ENCODE measurements around the gene SAMD5. TPM values are rescaled to one million over a fixed set of nuclear protein-coding genes. Genes with fewer than 3 reads are reported as not detected.

SAMD5 gene
- total RNA-seq, 1 donor from 2014 or later: 1.5 TPM

DNA sequence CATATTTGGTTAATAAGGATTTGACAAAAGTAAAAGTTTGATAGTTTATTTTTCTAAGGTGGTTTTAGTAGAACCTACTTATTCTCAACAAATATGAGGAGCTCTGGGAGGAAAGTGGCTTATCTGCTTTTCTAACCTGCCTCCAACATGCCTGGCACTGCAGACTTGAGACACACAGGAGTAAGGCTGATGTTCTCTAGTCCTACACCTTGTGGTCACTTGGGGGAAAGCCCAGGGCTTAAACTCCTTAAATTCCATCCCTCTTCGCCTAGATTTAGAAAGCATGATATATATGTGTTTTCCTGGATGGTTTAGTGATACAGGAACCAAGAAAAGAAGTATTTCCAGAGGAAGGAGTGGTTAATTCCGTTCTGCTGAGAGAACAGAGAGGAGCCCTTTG, 39.9 kb upstream of the SAMD5 start:
- Mint-ChIP-seq H3K36me3 (ENCODE audit: low read depth) (peaks cover 6% of the 10 kb centered on the region), H3K4me1 (no peaks in the 10 kb centered on the region), H3K27me3 (ENCODE audit: low read depth) (no peaks in the 10 kb centered on the region), H3K4me3 (no peak overlapping the region), H3K9me3 (peaks cover 10% of the 10 kb centered on the region), H3K27ac (ENCODE audit: unreplicated experiment) (no peak overlapping the region)
- DNase-seq (ENCODE audit: low read depth, low spot score): no peak
- TF ChIP-seq, protein P1, sequence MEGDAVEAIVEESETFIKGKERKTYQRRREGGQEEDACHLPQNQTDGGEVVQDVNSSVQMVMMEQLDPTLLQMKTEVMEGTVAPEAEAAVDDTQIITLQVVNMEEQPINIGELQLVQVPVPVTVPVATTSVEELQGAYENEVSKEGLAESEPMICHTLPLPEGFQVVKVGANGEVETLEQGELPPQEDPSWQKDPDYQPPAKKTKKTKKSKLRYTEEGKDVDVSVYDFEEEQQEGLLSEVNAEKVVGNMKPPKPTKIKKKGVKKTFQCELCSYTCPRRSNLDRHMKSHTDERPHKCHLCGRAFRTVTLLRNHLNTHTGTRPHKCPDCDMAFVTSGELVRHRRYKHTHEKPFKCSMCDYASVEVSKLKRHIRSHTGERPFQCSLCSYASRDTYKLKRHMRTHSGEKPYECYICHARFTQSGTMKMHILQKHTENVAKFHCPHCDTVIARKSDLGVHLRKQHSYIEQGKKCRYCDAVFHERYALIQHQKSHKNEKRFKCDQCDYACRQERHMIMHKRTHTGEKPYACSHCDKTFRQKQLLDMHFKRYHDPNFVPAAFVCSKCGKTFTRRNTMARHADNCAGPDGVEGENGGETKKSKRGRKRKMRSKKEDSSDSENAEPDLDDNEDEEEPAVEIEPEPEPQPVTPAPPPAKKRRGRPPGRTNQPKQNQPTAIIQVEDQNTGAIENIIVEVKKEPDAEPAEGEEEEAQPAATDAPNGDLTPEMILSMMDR (conservative IDR thresholded peaks at IDR 0.05): no peak

GRCh38 chr6:147479857-147480256, 28.6 kb upstream of the SAMD5 start:
- Mint-ChIP-seq H3K36me3 (ENCODE audit: low read depth) (peaks cover 7% of the 10 kb centered on the region), H3K4me3 (no peak overlapping the region), H3K4me1 (peaks cover 3% of the 10 kb centered on the region), H3K27ac (ENCODE audit: unreplicated experiment) (no peak overlapping the region), H3K27me3 (ENCODE audit: low read depth) (no peaks in the 10 kb centered on the region), H3K9me3 (peaks cover 14% of the 10 kb centered on the region)
- no peak for DNase-seq (ENCODE audit: low read depth, low spot score)
- TF ChIP-seq, protein P1 (conservative IDR thresholded peaks at IDR 0.05): no peak

GRCh38 chr6:147486683-147487082, 21.8 kb upstream of the SAMD5 start:
- TF ChIP-seq, protein P1 (conservative IDR thresholded peaks at IDR 0.05): no peak
- DNase-seq (ENCODE audit: low read depth, low spot score): no peak
- Mint-ChIP-seq H3K4me3 (no peak overlapping the region), H3K27me3 (ENCODE audit: low read depth) (no peaks in the 10 kb centered on the region), H3K4me1 (no peaks in the 10 kb centered on the region), H3K9me3 (peaks cover 6% of the 10 kb centered on the region), H3K27ac (ENCODE audit: unreplicated experiment) (no peak overlapping the region), H3K36me3 (ENCODE audit: low read depth) (no peaks in the 10 kb centered on the region)

DNA sequence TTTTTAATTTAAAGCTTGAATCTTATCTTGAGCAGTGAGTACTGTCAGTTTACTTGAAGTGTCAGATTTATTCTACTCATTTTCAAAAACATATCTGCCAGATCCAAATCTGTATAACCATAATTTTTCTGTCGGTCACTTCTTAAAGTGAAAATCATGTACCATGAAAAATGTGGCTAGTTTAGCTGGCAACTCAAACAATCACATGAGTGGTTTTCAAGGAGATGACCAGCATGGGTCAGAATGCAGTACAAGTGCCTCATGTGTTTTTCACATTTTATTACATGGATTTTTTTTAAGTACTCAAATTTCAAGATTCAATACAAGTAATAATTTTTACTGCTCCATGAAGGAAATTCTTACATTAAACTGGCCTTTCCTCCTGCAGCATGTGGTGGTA, 11.0 kb upstream of the SAMD5 start:
- no peaks in the 10 kb centered on the region for H3K36me3 Mint-ChIP-seq (ENCODE audit: low read depth)
- TF ChIP-seq, protein P1 (conservative IDR thresholded peaks at IDR 0.05): no peak
- no peak overlapping the region for H3K27ac Mint-ChIP-seq (ENCODE audit: unreplicated experiment)
- no peak for DNase-seq (ENCODE audit: low read depth, low spot score)
- no peak overlapping the region for H3K4me3 Mint-ChIP-seq
- no peaks in the 10 kb centered on the region for H3K27me3 Mint-ChIP-seq (ENCODE audit: low read depth)
- peaks cover 2% of the 10 kb centered on the region for H3K9me3 Mint-ChIP-seq
- H3K4me1 Mint-ChIP-seq: no peaks in the 10 kb centered on the region

- Mint-ChIP-seq H3K4me1 (peaks cover 38% of the 10 kb centered on the region), H3K27me3 (ENCODE audit: low read depth) (peaks cover 25% of the 10 kb centered on the region), H3K36me3 (ENCODE audit: low read depth) (no peaks in the 10 kb centered on the region), H3K4me3 (peak overlapping the region; percentile 61), H3K9me3 (peaks cover 2% of the 10 kb centered on the region), H3K27ac (ENCODE audit: unreplicated experiment) (peak overlapping the region; percentile 96)
- DNase-seq (ENCODE audit: low read depth, low spot score): no peak
- TF ChIP-seq, protein P1 (conservative IDR thresholded peaks at IDR 0.05): no peak
Observed at GRCh38 chr6:147503587-147503986, 4.9 kb upstream of the SAMD5 start.

DNA sequence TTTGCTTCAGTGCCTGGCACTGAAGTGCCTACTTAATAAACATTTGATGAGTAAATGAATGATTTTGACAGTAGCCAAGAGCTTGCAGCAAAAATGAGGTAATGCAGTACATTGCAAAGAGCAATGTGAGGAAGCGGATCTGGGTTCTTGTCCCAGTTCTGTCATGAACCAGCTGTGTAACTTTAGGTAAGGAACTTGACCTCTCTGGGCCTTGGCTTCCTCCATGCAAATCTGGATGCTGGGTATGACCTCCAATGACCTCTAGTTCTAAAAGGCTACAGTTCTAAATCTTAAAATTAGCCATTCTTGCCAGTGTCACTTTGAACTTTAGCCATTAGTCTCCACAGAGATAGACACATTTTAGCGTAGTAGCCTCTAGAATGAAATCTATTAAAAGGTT, 3.6 kb upstream of the SAMD5 start:
- peaks cover 42% of the 10 kb centered on the region for H3K4me1 Mint-ChIP-seq
- peak overlapping the region; percentile 64 for H3K4me3 Mint-ChIP-seq
- no peak for DNase-seq (ENCODE audit: low read depth, low spot score)
- no peaks in the 10 kb centered on the region for H3K36me3 Mint-ChIP-seq (ENCODE audit: low read depth)
- no peaks in the 10 kb centered on the region for H3K9me3 Mint-ChIP-seq
- TF ChIP-seq, protein P1 (conservative IDR thresholded peaks at IDR 0.05): no peak
- H3K27me3 Mint-ChIP-seq (ENCODE audit: low read depth): peaks cover 35% of the 10 kb centered on the region
- no peak overlapping the region for H3K27ac Mint-ChIP-seq (ENCODE audit: unreplicated experiment)

Data from neural crest cell (in vitro differentiated cells).